ENCODE results near the gene P2RX7. TPM values are rescaled to one million over a fixed set of nuclear protein-coding genes. Genes with fewer than 3 reads are reported as not detected.

P2RX7 gene
- total RNA-seq, 1 donor from 2014 or later: 0.29 TPM

- no peak for DNase-seq (ENCODE audit: low read depth)
- no peak for TF ChIP-seq CTCF (IDR thresholded peaks at IDR 0.05; ENCODE audit: insufficient read depth, low read length, poor library complexity, severe bottlenecking)
- H3K36me3 ChIP-seq (ENCODE audit: control insufficient read depth, insufficient read depth, low read length): no peaks in the 10 kb centered on the region
- H3K4me3 ChIP-seq (ENCODE audit: low read depth, low read length): no peak overlapping the region
- no peaks in the 10 kb centered on the region for H3K27me3 ChIP-seq (ENCODE audit: control insufficient read depth, insufficient read depth, low read length)
Observed at GRCh38 chr12:121217761-121218160, 85.1 kb downstream of the P2RX7 start.

GRCh38 chr12:121218588-121219352, 86.1 kb downstream of the P2RX7 start:
- Histone ChIP-seq H3K36me3 (ENCODE audit: control insufficient read depth, insufficient read depth, low read length) (no peaks in the 10 kb centered on the region), H3K4me3 (ENCODE audit: low read depth, low read length) (no peak overlapping the region), H3K27me3 (ENCODE audit: control insufficient read depth, insufficient read depth, low read length) (no peaks in the 10 kb centered on the region)
- no peak for TF ChIP-seq CTCF (IDR thresholded peaks at IDR 0.05; ENCODE audit: insufficient read depth, low read length, poor library complexity, severe bottlenecking)
- no peak for DNase-seq (ENCODE audit: low read depth)

- H3K4me3 ChIP-seq (ENCODE audit: low read depth, low read length): no peak overlapping the region
- H3K27me3 ChIP-seq (ENCODE audit: control insufficient read depth, insufficient read depth, low read length): no peaks in the 10 kb centered on the region
- DNase-seq (ENCODE audit: low read depth): no peak
- no peaks in the 10 kb centered on the region for H3K36me3 ChIP-seq (ENCODE audit: control insufficient read depth, insufficient read depth, low read length)
- TF ChIP-seq CTCF (IDR thresholded peaks at IDR 0.05; ENCODE audit: insufficient read depth, low read length, poor library complexity, severe bottlenecking): no peak
Observed at GRCh38 chr12:121219353-121219986, 86.8 kb downstream of the P2RX7 start.

- DNase-seq (ENCODE audit: low read depth): no peak
- no peak for TF ChIP-seq CTCF (IDR thresholded peaks at IDR 0.05; ENCODE audit: insufficient read depth, low read length, poor library complexity, severe bottlenecking)
- Histone ChIP-seq H3K27me3 (ENCODE audit: control insufficient read depth, insufficient read depth, low read length) (no peaks in the 10 kb centered on the region), H3K4me3 (ENCODE audit: low read depth, low read length) (no peak overlapping the region), H3K36me3 (ENCODE audit: control insufficient read depth, insufficient read depth, low read length) (no peaks in the 10 kb centered on the region)
Observed at GRCh38 chr12:121222847-121223246, 90.2 kb downstream of the P2RX7 start.

GRCh38 chr12:121223292-121224285, 90.9 kb downstream of the P2RX7 start:
- peak; percentile 28 for TF ChIP-seq CTCF (IDR thresholded peaks at IDR 0.05; ENCODE audit: insufficient read depth, low read length, poor library complexity, severe bottlenecking)
- Histone ChIP-seq H3K4me3 (ENCODE audit: low read depth, low read length) (no peak overlapping the region), H3K36me3 (ENCODE audit: control insufficient read depth, insufficient read depth, low read length) (no peaks in the 10 kb centered on the region), H3K27me3 (ENCODE audit: control insufficient read depth, insufficient read depth, low read length) (no peaks in the 10 kb centered on the region)
- DNase-seq (ENCODE audit: low read depth): no peak
